ENCODE measurements around the gene FGF19.

The FGF19 gene

DNA sequence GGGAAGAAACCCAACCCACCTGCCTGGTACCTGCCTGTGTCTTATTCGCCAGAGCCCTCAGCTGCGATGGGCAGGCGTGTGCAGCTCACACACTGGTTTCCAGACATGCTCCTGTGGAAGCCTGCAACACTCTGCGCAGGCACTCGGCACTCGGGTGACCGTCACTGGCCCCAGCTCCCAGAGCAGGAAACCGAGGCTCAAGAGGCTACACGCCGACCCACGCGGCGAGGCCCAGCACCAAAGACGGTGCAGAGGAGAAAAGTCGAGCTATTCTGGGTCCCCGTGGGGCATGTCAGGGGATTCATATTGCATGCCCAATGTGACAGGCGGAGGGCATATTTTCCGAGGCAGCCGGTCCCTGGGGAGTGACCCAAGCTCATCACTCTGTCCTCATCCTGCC, 11.6 kb upstream of the FGF19 start:
- DNase-seq (ENCODE audit: extremely low spot score) = no peak
- ChIA-PET CTCF (no interaction called here), POLR2A (no interaction called here)
- TF ChIP-seq, protein P1, sequence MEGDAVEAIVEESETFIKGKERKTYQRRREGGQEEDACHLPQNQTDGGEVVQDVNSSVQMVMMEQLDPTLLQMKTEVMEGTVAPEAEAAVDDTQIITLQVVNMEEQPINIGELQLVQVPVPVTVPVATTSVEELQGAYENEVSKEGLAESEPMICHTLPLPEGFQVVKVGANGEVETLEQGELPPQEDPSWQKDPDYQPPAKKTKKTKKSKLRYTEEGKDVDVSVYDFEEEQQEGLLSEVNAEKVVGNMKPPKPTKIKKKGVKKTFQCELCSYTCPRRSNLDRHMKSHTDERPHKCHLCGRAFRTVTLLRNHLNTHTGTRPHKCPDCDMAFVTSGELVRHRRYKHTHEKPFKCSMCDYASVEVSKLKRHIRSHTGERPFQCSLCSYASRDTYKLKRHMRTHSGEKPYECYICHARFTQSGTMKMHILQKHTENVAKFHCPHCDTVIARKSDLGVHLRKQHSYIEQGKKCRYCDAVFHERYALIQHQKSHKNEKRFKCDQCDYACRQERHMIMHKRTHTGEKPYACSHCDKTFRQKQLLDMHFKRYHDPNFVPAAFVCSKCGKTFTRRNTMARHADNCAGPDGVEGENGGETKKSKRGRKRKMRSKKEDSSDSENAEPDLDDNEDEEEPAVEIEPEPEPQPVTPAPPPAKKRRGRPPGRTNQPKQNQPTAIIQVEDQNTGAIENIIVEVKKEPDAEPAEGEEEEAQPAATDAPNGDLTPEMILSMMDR (IDR thresholded peaks at IDR 0.05; ENCODE audit: control extremely low read depth, extremely low read depth, low read depth, missing control alignments) = no peak

GRCh38 chr11:69711822-69712801, 8.3 kb upstream of the FGF19 start:
- TF ChIP-seq, protein P1 (IDR thresholded peaks at IDR 0.05; ENCODE audit: control extremely low read depth, extremely low read depth, low read depth, missing control alignments) = no peak
- CTCF ChIA-PET = no interaction called here
- DNase-seq (ENCODE audit: extremely low spot score) = no peak
- POLR2A ChIA-PET = no interaction called here

- TF ChIP-seq, protein P1 (IDR thresholded peaks at IDR 0.05; ENCODE audit: control extremely low read depth, extremely low read depth, low read depth, missing control alignments) = no peak
- ChIA-PET POLR2A (no interaction called here), CTCF (interaction anchor here (0.9 kb wide), 1 partner anchor 24 kb away, joined by 3 read pairs; no protein-coding TSS in a partner anchor)
- DNase-seq (ENCODE audit: extremely low spot score) = no peak
Observed at GRCh38 chr11:69708736-69709401, 5.0 kb upstream of the FGF19 start.

DNA sequence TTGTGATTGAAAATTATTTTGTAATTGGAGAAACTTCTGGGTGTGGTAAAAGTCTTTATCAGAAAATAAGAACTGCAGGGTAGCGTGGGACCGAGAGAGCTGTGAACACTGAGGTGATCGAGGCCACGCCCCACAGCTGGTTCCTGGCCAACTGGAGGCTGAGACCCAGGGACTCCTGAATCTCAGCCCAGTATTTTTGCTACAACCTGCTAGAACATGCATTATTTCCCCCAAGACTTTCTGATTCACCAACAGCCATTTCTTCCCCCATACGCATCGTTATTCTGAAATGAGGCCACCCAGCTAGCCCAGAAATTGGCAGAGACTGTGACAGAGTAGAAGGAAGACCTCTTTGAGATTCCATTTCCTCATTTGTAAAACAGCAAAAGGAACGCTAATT, 3.4 kb upstream of the FGF19 start:
- POLR2A ChIA-PET = interaction anchor here (0.5 kb wide), 1 partner anchor 37 kb away, joined by 3 read pairs; no protein-coding TSS in a partner anchor
- no peak for DNase-seq (ENCODE audit: extremely low spot score)
- CTCF ChIA-PET = interaction anchor here (1.4 to 1.9 kb wide), 2 partner anchors 201 to 485 kb away, joined by 3 to 5 read pairs; no protein-coding TSS in a partner anchor
- TF ChIP-seq, protein P1 (IDR thresholded peaks at IDR 0.05; ENCODE audit: control extremely low read depth, extremely low read depth, low read depth, missing control alignments) = no peak

DNA sequence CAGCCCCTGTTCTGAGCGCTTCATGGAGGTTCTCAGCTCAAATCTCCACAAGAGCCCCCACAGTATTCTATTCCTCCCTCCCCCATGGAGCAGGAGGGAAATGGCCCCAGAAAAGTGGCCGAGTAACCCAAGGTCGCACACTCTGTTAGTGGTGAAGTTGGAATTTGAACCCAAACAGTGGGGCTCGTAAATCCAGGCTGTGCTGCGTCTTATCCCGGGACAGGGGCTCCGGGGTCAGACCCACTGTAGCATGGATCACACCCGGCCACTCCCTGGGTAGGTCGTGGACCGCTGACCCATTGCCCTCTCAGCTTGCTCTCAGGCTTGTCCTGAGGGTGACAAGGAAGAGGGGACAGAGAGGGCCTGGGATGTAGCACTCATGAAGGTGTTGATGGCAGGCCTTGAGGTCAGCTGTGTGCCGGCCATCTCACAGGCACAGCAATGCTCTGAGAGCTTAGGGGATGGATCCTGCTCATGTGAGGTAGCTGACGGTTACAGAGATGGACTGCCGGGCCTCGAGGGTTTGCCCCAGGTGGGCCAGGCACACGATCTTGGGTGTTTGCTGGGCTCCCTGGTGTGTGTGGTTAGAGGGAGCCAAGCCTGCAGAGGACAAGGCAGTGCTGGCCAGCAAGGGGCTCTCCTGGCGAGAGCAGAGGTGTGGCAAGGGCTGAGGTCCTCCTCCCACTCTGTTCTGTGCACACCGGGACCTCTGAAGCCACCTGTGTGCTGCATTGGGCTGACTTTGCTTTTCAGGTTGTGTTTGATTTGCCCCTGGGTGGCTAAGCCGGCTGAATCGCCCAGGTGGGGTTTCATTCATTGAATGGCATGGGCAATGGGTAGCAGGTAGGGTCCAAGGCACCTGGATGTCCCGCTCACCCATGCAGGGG, 2.3 kb upstream of the FGF19 start:
- TF ChIP-seq, protein P1 (IDR thresholded peaks at IDR 0.05; ENCODE audit: control extremely low read depth, extremely low read depth, low read depth, missing control alignments) = no peak
- ChIA-PET CTCF (interaction anchor here (1.9 kb wide), 1 partner anchor 486 kb away, joined by 5 read pairs; no protein-coding TSS in a partner anchor), POLR2A (no interaction called here)
- no peak for DNase-seq (ENCODE audit: extremely low spot score)

DNA sequence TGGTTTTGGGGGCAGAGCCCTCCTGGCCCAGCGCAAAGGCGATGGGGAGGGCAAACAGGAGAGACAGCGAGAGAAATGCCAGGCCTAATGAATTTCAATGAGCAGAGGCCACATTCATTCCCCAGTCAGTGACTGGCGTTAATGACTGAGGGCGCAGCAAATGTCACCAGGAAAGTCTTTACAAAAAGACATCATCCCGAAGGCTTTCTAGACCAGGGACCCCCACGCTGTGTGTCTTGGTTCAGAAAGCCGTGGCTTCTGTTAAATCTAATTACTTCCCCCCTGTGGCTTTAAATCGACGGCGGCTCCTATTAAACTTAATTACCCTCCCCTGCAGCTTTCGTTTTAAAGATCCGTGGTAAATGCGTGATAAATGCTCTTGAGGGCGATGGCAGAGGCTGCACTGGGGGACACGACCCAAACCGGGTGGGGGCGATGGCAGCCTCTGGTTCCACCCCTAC, 1.6 kb upstream of the FGF19 start:
- ChIA-PET CTCF (no interaction called here), POLR2A (no interaction called here)
- DNase-seq (ENCODE audit: extremely low spot score) = no peak
- TF ChIP-seq, protein P1 (IDR thresholded peaks at IDR 0.05; ENCODE audit: control extremely low read depth, extremely low read depth, low read depth, missing control alignments) = no peak
